Keratinocyte (primary cell): ENCODE data around the gene TMEFF2. TPM values are rescaled to one million over a fixed set of nuclear protein-coding genes. Genes with fewer than 3 reads are reported as not detected.

Experiments used
- DNase-seq: peaks from one replicate; pipeline ENCODE4 v3.0.0-alpha.2; 2011; ENCODE audit warnings: low read depth, missing footprints, low spot score
- FAIRE-seq: peaks from 2 replicates; lab custom pipeline; 2011; peaks lifted over from hg19 to GRCh38; lab: Jason Lieb, UNC
- H2AFZ ChIP-seq: 2 replicates; pipeline ENCODE4 v1.6.0; 2012; ENCODE audit warnings: low read length, control low read depth, inconsistent platforms; ENCODE audit not compliant: control insufficient read depth
- H3K27ac ChIP-seq: 2 replicates; pipeline ENCODE4 v1.5.1; 2011; ENCODE audit warnings: low read length; ENCODE audit not compliant: control insufficient read depth, insufficient read depth
- H3K27me3 ChIP-seq: 3 replicates; pipeline ENCODE4 v1.6.0; 2011; ENCODE audit warnings: low read length; ENCODE audit not compliant: control insufficient read depth, insufficient read depth; ENCODE audit errors: extremely low read depth
- H3K36me3 ChIP-seq, 2 experiments: 2 replicates in 1 of 2; 3 replicates in 1 of 2; pipeline ENCODE4 v1.5.1; 2011; ENCODE audit warnings: low read length in 2 of 2, mild to moderate bottlenecking in 1 of 2; ENCODE audit not compliant: control insufficient read depth in 2 of 2, insufficient read depth in 2 of 2; ENCODE audit errors: extremely low read depth in 1 of 2
- H3K4me1 ChIP-seq: 3 replicates; pipeline ENCODE4 v1.5.1; 2011; ENCODE audit warnings: low read length; ENCODE audit not compliant: control insufficient read depth, insufficient read depth; ENCODE audit errors: extremely low read depth
- H3K4me2 ChIP-seq: 3 replicates; pipeline ENCODE4 v1.6.0; 2011; ENCODE audit warnings: low read depth, low read length; ENCODE audit not compliant: control insufficient read depth, insufficient read depth; ENCODE audit errors: extremely low read depth
- H3K4me3 ChIP-seq, 3 experiments: fragments of 200-600 bp in 1 of 3; sonication (generic) in 1 of 3; 2 replicates in 2 of 3; 3 replicates in 1 of 3; pipeline ENCODE4 v1.5.1; 2011 to 2016; ENCODE audit warnings: low read length in 3 of 3, mild to moderate bottlenecking in 3 of 3, control low read depth in 2 of 3, inconsistent platforms in 1 of 3, low read depth in 1 of 3, mixed read lengths in 1 of 3, mixed run types in 1 of 3, moderate library complexity in 1 of 3; ENCODE audit not compliant: control insufficient read depth in 2 of 3, insufficient read depth in 2 of 3; ENCODE audit errors: extremely low read depth in 1 of 3
- H3K79me2 ChIP-seq: 2 replicates; pipeline ENCODE4 v1.6.0; 2012; ENCODE audit warnings: low read length; ENCODE audit not compliant: control insufficient read depth, insufficient read depth
- H3K9ac ChIP-seq: 3 replicates; pipeline ENCODE4 v1.6.0; 2011; ENCODE audit warnings: low read length; ENCODE audit not compliant: control insufficient read depth, insufficient read depth; ENCODE audit errors: extremely low read depth
- H3K9me1 ChIP-seq: 3 replicates; pipeline ENCODE4 v1.6.0; 2011; ENCODE audit warnings: low read length; ENCODE audit not compliant: control insufficient read depth, insufficient read depth; ENCODE audit errors: extremely low read depth
- H3K9me3 ChIP-seq: 2 replicates; pipeline ENCODE4 v1.5.1; 2012; ENCODE audit warnings: low read depth, low read length; ENCODE audit not compliant: control insufficient read depth
- H4K20me1 ChIP-seq: 3 replicates; pipeline ENCODE4 v1.6.0; 2011; ENCODE audit warnings: low read length; ENCODE audit not compliant: control insufficient read depth, insufficient read depth; ENCODE audit errors: extremely low read depth
- CTCF ChIP-seq, 3 experiments: IDR thresholded peaks in 1 of 3; conservative IDR thresholded peaks in 1 of 3; optimal IDR thresholded peaks in 1 of 3; 2 replicates in 2 of 3; 3 replicates in 1 of 3; pipeline versions ENCODE3 to v1.5.1; 2011; ENCODE audit warnings: low read length in 3 of 3, mild to moderate bottlenecking in 3 of 3, moderate library complexity in 2 of 3, control low read depth in 1 of 3, inconsistent platforms in 1 of 3; ENCODE audit not compliant: insufficient read depth in 2 of 3; ENCODE audit errors: extremely low read depth in 1 of 3
- EZH2 ChIP-seq: IDR thresholded peaks from one replicate; pipeline ENCODE4 v1.6.1; 2012; ENCODE audit warnings: inconsistent platforms, mild to moderate bottlenecking, low read length, moderate library complexity
- dilution Hi-C: fragments of 300-500 bp; cut with MboI; formaldehyde crosslinking; loops from one replicate; pipeline ENCODE4 v1.7.0; 2020; ENCODE audit warnings: low sequenced_read_pairs; ENCODE audit not compliant: extremely low pct_ligation_motif_present
- polyA plus RNA-seq, 5 experiments: library from polyadenylated mRNA; depleted of rRNA in 3 of 5; stranded (reverse) in 3 of 5; stranded (forward) in 1 of 5; unstranded in 1 of 5; fragments of >200 nt; gene quantifications; 1 replicate in 1 of 5; 2 replicates in 3 of 5; 3 replicates in 1 of 5; pipeline versions ENCODE4 v1.2.1 to v1.2.3, GENCODE V29; 2011 to 2012; ENCODE audit warnings: missing spikeins in 2 of 5, low read depth in 1 of 5, low replicate concordance in 1 of 5

The TMEFF2 gene
- polyA plus RNA-seq, 1 donor (not counting 4 experiments of a cell fraction or from before 2014, with no cell fraction given) = not detected

DNA sequence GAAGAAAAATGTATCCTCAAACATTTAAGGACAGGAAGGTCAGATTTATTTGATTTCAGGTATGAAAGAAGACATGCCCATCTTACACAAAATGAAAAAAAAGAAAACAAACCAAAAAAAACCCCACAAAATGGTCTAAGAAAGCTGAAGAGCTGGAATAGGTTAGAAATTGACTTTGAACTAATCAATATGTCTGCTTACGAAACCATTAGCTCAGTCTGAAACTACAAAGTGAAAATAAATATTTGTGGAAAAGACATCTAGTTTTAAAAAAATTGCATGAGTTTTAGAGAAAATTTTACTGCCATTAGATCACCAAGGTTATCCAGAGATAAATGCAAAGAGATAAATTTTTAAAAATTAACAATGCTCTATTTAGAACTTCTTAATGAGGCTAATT is 125.3 kb downstream of the TMEFF2 start:
- no peaks in the 10 kb centered on the region for H3K4me1 ChIP-seq
- H2AFZ ChIP-seq = no peak overlapping the region
- no peaks in the 10 kb centered on the region for H4K20me1 ChIP-seq
- no peaks in the 10 kb centered on the region for H3K79me2 ChIP-seq
- dilution Hi-C loops = no loop called here
- no peak overlapping the region for H3K4me3 ChIP-seq
- DNase-seq (no peak), FAIRE-seq (no peak)
- no peaks in the 10 kb centered on the region for H3K9me1 ChIP-seq
- H3K27me3 ChIP-seq = no peaks in the 10 kb centered on the region
- H3K9ac ChIP-seq = no peak overlapping the region
- no peak for TF ChIP-seq CTCF (optimal IDR thresholded peaks at IDR 0.05 in 1 of 3, IDR thresholded peaks at IDR 0.05 in 1 of 3, conservative IDR thresholded peaks at IDR 0.05 in 1 of 3; ENCODE audit: extremely low read depth in 1 of 3, insufficient read depth in 2 of 3, low read length in 3 of 3)
- no peak for TF ChIP-seq EZH2
- no peaks in the 10 kb centered on the region for H3K9me3 ChIP-seq
- H3K36me3 ChIP-seq = no peaks in the 10 kb centered on the region
- H3K4me2 ChIP-seq = no peak overlapping the region
- H3K27ac ChIP-seq = no peak overlapping the region

GRCh38 chr2:192068966-192069365 is 125.8 kb downstream of the TMEFF2 start:
- H3K4me1 ChIP-seq = no peaks in the 10 kb centered on the region
- DNase-seq (no peak), FAIRE-seq (no peak)
- H3K4me2 ChIP-seq = no peak overlapping the region
- dilution Hi-C loops = no loop called here
- no peaks in the 10 kb centered on the region for H3K9me1 ChIP-seq
- H3K27ac ChIP-seq = no peak overlapping the region
- no peaks in the 10 kb centered on the region for H3K27me3 ChIP-seq
- H3K4me3 ChIP-seq = no peak overlapping the region
- no peaks in the 10 kb centered on the region for H3K79me2 ChIP-seq
- TF ChIP-seq CTCF (optimal IDR thresholded peaks at IDR 0.05 in 1 of 3, IDR thresholded peaks at IDR 0.05 in 1 of 3, conservative IDR thresholded peaks at IDR 0.05 in 1 of 3; ENCODE audit: extremely low read depth in 1 of 3, insufficient read depth in 2 of 3, low read length in 3 of 3) (no peak), EZH2 (no peak)
- H3K9ac ChIP-seq = no peak overlapping the region
- no peaks in the 10 kb centered on the region for H4K20me1 ChIP-seq
- H3K9me3 ChIP-seq = no peaks in the 10 kb centered on the region
- no peaks in the 10 kb centered on the region for H3K36me3 ChIP-seq
- no peak overlapping the region for H2AFZ ChIP-seq
